DMS79 treated with DMSO at 0.1 percent for 48 hours (cell line): ENCODE results near the gene NUP214.
A peak's percentile ranks its signal among the peaks of the same experiment; 100 is the strongest.
"Not testable (repeated sequence)": the region's sequence is repeated elsewhere in the genome, so short reads cannot be mapped to it uniquely, and the experiment has no call there.

Experiments used
- DNase-seq: peaks from one replicate; lab custom pipeline; 2025; lab: John Stamatoyannopoulos, UW

NUP214 gene

GRCh38 chr9:131233995-131234394 lies 108.6 kb downstream of the NUP214 start:
- no peak for DNase-seq

DNA sequence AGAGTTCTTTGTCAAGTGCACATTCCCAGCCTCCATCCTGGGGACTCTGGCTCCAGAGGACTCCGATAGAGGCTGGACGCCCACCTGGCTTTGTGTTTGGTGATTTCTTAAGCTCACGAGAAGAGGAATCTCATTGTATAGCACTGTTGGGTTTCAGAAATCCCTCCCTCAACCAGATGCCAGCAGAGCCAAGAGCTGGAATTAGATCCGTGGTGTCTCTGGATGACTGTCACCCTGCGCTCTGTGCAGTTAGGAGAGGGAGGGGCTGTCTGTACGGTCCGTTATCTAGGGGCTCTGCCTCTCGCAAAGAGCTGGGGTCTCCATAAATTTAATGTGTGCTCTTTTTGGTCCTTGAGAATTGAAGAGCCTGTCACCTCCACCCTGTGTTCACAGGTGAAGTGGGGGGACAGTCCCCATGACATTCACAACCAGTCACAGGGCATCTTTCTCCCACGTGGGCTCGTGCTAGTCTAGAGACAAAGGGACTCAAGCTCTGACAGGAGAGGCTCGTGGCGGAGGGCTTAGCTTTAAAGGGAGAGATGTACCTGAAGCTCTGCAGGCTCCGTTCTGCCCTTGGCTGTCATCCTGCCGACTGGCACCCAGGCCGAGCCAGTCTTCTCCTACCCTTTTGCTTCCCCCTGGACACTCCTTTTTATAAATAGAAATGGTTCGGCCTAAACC lies 109.6 kb downstream of the NUP214 start:
- no peak for DNase-seq

DNA sequence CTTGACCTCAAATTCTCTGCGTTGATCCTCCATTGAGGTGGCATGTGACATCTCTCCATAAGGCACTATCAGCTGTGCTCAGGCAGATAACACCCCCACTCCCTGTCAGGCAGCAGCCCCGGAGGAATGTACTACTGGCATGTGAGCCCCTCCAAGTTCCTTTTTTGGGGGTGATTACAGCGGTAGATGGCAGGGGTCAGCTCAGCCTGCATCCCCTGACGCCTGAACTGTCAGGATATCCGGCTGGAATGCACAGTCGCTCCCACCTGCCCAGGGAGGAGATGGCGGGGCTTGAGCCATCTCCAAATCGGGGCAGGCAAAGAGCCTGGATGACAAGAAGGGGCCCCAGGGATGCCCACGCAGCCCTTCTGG lies 110.1 kb downstream of the NUP214 start:
- DNase-seq = no peak

DNA sequence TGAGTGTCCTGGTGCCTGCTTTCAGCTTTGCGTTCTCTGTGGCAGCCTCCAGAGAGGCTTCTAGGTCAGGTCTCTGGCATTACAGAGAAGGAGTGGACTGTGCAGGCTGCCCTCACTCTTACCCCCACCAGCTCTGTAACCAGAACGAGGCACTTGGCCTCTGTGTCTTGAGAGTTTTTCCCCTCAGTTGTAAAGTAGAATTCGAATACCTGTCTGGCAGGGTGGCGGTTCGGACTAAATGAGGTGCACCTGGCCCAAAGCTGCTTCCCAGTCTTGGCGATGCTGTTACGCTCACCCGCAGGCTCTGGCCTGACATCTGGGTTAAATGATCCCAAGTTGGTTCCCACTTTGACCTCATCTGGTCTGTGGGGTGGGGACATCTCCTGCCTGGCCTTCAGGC lies 110.8 kb downstream of the NUP214 start:
- DNase-seq = no peak

DNA sequence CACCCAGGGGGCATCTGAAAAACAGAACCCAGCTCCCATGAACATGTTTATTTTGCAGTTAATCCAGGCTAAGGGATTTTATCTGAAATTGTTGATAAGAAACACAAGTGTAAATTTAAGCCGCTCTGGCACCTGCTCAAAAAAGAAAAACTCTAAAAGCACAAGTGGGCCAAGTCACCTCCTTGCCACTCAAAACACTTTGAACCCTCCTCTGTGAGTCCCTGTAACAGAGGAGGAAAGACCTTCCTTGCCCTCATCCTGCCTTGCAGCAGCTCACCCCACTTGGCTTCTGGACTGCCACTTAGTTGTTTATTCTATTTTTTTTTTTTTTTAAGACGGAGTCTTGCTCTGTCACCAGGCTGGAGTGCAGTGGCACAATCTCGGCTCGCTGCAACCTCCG lies 111.4 kb downstream of the NUP214 start:
- DNase-seq = no peak

- DNase-seq = no peak
These were observed 111.9 kb downstream of the NUP214 start for GRCh38 chr9:131237291-131237690.

DNA sequence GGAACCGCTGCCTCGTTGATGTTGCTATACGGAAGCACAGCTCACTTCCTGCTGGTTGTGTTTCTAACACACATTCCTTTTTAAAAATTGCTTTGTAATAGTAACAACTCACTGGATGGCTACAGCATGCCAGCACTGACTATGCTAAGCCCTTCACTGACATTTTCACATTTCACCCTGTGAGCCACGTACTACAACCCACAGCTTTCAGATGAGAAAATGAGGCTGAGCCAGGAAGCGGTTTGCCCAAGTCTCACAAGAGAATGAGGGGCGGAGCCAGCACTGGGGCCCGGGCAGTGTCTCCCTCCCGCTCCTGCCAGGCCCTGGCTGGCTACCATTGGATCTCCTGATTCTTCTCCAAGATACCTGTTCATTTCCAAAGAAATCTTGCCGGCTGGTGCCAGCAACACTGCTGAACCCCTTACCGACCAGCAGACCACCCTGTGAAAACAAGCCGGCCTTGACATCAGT lies 112.6 kb downstream of the NUP214 start:
- DNase-seq = no peak

DNA sequence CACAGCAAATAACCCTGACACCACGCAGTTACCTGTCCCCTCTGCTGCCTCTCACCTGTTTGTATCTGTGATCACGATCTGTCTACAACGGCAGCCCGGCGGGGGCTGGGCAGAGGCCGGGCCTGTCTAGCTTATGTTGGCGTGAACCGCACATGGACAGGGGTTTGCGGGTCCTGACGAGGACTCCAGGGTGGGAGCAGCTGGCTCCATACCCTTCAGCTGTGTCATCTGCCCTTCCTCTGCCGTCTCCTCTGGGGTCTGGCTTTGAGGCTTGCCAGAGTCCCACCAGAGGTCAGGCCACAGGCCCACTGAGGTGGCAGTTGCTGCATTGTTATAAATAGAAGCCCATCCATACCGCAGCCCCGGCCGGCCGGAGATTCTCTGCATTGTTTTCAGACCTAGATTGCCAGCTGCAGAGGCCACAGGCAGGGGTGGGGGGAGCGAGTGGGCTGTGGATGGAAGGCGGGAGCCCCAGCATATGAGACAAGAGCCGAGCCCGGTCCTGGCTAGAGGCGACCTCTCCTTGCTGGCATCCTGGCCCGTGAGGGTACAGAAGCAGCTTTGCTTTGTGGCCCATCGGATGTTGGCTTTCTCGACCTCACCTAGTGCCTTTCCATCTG lies 113.1 kb downstream of the NUP214 start:
- no peak for DNase-seq

DNA sequence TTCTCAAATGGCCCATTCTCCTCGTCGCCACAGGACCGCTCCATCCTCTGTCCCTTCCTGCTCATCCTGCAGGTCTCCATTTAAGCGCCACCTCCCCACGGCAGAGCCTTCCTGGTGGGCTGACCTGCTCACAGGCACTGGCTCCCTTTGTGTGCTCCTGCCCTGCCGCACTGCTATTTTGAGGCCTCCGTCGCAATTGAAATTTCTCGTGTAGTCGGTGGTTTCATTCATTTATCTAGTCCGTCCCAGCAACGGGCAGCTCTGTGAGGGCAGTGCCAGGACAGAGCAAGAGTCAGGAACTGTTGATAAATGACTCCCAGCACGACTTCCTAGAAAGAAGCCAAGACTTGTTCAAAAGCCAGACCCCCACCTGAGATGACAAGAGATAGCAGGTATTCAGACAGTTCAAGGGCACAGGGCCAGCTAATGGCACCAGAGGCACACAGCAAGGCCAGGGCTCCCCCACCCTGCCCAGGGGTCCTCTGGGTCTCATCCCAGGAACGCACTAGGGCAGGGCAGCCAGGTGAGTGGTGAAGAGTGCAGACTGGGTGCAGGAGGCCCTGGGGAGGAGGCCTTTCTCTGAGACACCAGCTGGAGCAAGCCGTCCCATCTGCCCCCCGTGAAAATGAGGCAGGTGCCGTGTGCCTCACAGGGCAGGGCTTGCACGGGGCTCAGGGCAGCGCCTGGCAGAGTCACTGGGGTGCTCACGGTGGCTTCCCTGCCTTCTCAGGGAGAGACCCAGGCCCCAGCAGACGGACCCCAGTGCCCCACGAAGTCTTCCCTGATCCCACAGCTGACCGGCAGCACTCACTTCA lies 114.0 kb downstream of the NUP214 start:
- no peak for DNase-seq

GRCh38 chr9:131240047-131240921 lies 114.9 kb downstream of the NUP214 start:
- peak; percentile 15 for DNase-seq

DNA sequence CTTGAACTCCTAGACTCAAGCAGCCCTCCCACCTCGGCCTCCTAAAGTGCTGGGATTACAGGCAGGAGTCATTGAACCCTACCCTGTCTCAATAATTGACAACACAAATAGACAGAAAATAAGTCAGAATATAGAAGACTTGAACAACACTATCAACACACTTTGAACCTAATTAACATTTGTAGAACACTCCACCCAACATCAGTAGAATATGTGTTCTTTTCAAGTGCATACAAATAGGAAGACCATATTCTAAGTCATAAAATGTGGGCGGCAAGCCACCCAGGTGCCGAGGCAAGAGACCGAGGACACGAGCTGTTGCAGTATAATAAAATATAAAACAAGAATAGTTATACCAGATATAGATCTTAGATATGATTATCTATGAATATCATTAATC lies 118.9 kb downstream of the NUP214 start:
- DNase-seq = not testable (repeated sequence)

- DNase-seq = no peak
These were observed 121.2 kb downstream of the NUP214 start for GRCh38 chr9:131246618-131247017.

DNA sequence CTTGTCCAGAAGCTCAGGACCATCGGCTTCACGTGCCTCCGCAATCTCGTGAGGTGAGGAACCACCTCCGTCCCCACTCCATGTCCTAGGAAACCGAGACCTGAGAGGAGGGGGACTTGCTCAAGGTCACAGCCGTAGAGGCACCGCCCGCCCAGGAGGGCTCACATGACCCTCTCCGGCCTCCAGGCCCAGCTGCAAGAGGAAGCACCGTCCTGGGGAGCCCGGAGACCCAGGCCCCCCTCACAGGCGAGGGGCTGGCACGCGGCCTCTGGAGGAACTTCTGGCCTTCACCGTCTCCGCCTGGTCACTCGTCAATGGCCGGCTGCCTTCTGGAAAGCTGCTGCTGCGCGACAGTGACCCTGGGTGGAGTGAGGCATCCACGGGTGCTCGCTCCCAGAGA lies 126.7 kb downstream of the NUP214 start:
- no peak for DNase-seq

- no peak for DNase-seq
These were observed 128.6 kb downstream of the NUP214 start for GRCh38 chr9:131253891-131254491.

DNA sequence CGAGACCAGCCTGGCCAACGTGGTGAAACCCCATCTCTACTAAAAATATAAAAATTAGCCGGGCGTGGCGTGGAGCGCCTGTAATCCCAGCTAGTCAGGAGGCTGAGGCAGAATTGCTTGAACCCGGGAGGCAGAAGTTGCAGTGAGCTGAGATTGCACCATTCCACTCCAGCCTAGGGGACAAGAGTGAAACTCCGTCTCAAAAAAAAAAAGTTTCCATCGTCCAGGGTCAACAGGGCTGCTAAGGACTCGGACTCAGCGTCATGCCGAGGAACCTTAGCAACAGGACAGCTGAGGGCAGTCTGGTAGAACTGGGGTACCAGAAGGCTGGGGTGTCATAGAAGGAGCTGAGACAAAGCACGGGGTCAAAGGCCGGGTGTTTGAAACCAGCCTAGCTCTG lies 129.2 kb downstream of the NUP214 start:
- DNase-seq = no peak

GRCh38 chr9:131255676-131256197 lies 130.4 kb downstream of the NUP214 start:
- peak; percentile 53 for DNase-seq

DNA sequence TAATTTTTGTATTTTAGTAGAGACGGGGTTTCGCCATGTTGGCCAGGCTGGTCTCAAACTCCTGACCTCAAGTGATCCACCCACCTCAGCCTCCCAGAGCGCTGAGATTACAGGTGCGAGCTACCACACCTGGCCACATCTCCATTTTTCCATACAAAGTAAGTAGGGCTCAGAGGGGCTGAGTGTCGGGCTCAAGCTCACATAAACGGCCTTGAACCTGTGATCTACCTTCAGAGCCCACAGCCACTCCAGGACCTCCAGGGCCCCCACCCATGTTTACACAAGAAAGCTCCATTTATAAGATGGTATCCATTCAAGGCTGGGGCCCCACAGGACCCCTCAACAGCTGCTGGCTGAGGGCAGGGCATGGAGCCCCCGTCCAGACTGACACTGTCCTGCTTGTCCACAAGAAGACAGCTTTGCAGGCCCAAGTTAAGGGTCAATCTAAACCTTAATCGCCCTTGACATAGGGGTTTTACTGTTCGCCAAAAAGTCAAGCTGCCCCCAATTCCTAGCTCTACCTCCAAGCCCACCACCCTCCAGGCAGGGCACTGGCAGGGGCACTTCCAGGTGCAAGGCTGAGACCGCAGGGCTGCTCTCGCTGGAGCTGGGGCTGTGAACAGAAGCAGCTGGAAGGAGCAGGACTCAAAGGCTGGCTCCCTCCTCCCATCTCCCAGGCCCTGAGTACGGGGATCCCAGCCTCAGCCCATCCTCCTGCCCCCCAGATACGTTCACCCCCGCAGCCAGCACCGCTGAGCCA lies 132.1 kb downstream of the NUP214 start:
- DNase-seq = no peak

DNA sequence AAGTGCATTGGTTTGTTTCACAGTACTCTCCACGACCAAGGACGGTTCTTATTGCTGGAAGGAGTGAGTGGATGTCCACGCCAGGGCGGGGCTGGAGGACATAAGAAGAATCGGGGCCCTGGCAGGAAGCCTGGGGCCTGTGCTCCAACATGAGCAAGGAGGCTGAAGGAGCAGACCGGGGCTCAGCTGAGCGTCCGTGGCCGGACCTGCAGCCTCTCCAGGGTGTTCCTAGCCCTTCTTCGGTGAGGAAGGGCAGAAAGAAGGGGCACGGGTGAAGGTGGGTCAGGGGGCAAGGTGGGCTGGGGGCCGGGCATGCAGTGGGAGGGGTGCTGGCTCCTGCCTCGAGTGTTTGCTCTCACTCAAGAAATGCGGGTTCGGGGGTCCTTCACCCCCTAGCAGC lies 132.8 kb downstream of the NUP214 start:
- no peak for DNase-seq

- DNase-seq = no peak
These were observed 133.5 kb downstream of the NUP214 start for GRCh38 chr9:131258698-131259431.

GRCh38 chr9:131259432-131259898 lies 134.1 kb downstream of the NUP214 start:
- DNase-seq = no peak
